ENCODE measurements around the gene PRDX6.

GRCh38 chr1:173469656-173470055, 7.5 kb upstream of the PRDX6 start:
- TF ChIP-seq CTCF (IDR thresholded peaks at IDR 0.05) = no peak
- no peak for TF ChIP-seq POLR2A (IDR thresholded peaks at IDR 0.05)
